Esophagus muscularis mucosa (tissue), 3 donors: Measurements from ENCODE around the gene EP400.

ENCODE experiments used
- POLR2A ChIP-seq: fragments of 450-650 bp; IDR thresholded peaks from one replicate; pipeline ENCODE4 v1.6.1; 2017; ENCODE audit warnings: antibody characterized with exemption, moderate library complexity, mild to moderate bottlenecking, low read depth
- TF ChIP-seq, protein P1 (sequence below), 3 experiments: fragments of 200-600 bp in 2 of 3; fragments of 450-650 bp in 1 of 3; sonication (generic) in 2 of 3; IDR thresholded peaks; one replicate each; pipeline ENCODE4 v1.5.1; 2017 to 2019; ENCODE audit warnings: antibody characterized with exemption in 3 of 3, mild to moderate bottlenecking in 2 of 3, moderate library complexity in 1 of 3

GRCh38 chr12:132116709-132117557 is 167.2 kb downstream of the EP400 start:
- TF ChIP-seq, protein P1, sequence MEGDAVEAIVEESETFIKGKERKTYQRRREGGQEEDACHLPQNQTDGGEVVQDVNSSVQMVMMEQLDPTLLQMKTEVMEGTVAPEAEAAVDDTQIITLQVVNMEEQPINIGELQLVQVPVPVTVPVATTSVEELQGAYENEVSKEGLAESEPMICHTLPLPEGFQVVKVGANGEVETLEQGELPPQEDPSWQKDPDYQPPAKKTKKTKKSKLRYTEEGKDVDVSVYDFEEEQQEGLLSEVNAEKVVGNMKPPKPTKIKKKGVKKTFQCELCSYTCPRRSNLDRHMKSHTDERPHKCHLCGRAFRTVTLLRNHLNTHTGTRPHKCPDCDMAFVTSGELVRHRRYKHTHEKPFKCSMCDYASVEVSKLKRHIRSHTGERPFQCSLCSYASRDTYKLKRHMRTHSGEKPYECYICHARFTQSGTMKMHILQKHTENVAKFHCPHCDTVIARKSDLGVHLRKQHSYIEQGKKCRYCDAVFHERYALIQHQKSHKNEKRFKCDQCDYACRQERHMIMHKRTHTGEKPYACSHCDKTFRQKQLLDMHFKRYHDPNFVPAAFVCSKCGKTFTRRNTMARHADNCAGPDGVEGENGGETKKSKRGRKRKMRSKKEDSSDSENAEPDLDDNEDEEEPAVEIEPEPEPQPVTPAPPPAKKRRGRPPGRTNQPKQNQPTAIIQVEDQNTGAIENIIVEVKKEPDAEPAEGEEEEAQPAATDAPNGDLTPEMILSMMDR (IDR thresholded peaks at IDR 0.05) = no peak
- TF ChIP-seq POLR2A = no peak
